ENCODE data around the gene MBIP.
A peak's percentile ranks its signal among the peaks of the same experiment; 100 is the strongest.

MBIP gene

DNA sequence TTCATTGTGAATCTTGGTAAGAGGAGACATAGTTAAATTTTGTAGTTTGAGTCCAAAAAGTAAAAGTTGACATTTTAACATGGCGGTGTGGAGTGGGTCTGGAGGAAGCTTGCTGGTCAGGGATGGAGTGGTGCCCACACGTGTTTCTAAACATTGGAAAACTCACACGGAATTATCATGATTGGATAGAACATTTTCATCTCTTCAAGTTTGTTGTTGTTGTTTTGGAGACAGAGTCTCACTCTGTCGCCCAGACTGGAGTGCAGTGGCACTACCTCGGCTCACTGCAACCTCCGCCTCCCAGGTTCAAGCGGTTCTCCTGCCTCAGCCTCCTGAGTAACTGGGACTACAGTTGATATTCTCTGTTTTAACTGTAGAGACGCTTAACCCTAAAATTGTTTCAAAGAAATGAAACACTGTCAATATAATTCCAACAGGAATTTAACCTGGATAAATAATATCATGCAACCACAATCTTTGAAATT, 502 bp upstream of the MBIP start:
- TF ChIP-seq NFRKB (IDR thresholded peaks at IDR 0.05) (no peak), HDGF (IDR thresholded peaks at IDR 0.05; ENCODE audit: borderline replicate concordance) (no peak), BHLHE40 (IDR thresholded peaks at IDR 0.05; ENCODE audit: borderline replicate concordance) (no peak), L3MBTL2 (conservative IDR thresholded peaks at IDR 0.05) (peak; percentile 71), ELF4 (IDR thresholded peaks at IDR 0.05) (no peak)
- TF ChIP-seq, protein P1, sequence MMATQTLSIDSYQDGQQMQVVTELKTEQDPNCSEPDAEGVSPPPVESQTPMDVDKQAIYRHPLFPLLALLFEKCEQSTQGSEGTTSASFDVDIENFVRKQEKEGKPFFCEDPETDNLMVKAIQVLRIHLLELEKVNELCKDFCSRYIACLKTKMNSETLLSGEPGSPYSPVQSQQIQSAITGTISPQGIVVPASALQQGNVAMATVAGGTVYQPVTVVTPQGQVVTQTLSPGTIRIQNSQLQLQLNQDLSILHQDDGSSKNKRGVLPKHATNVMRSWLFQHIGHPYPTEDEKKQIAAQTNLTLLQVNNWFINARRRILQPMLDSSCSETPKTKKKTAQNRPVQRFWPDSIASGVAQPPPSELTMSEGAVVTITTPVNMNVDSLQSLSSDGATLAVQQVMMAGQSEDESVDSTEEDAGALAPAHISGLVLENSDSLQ (IDR thresholded peaks at IDR 0.05): no peak
- ChIA-PET POLR2A (interaction anchor here (0.7 to 2.1 kb wide), 18 partner anchors 10 to 852 kb away, joined by 3 to 8 read pairs (median 4); partner anchors contain the start of genes RALGAPA1 and SLC25A21), CTCF (no interaction called here)
- no peak for DNase-seq (ENCODE audit: extremely low spot score)

DNA sequence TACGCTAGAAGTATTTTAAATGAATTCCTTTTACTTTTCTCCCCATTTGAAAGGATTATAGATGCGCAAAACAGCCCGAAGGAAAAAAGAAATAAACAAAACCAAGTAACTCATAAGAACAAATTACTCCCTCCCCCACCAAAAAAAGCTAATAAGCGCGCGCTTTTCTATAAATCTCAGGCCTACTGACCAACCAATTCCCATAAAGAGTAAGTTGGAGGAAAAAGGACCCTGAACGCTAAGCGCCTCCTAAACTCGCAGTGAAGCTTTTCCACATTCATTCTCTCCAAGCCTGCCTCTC, 588 bp downstream of the MBIP start:
- CTCF ChIA-PET: no interaction called here
- no peak for DNase-seq (ENCODE audit: extremely low spot score)
- POLR2A ChIA-PET: interaction anchor here (0.8 to 2.1 kb wide), 11 partner anchors 9 to 205 kb away, joined by 3 to 8 read pairs (median 4); no protein-coding TSS in a partner anchor
- TF ChIP-seq SP1 (IDR thresholded peaks at IDR 0.05) (no peak), SUZ12 (IDR thresholded peaks at IDR 0.05) (no peak), ZNF384 (IDR thresholded peaks at IDR 0.05) (no peak)

DNA sequence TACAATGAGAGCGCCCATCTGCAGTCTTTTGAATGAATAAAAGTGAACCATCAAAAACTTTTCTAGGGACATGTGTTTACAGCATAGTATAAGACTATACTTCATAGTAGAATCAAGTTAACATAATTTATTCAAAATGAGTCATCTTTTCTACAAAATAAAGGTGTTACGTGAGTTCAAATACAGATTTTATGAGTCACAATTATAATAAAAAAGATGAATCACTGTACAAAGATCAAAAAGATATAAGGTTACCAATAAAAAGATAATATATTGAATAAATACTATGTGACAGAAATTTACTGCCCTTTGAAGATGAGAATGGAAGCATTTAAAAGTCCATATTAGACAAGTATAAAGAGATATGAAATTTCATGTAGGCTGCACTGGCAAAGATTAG, 2.8 kb downstream of the MBIP start:
- TF ChIP-seq, protein P1 (IDR thresholded peaks at IDR 0.05): peak; percentile 88
- TF ChIP-seq CTBP1 (IDR thresholded peaks at IDR 0.05; ENCODE audit: borderline replicate concordance): no peak
- POLR2A ChIA-PET: no interaction called here
- CTCF ChIA-PET: no interaction called here
- DNase-seq (ENCODE audit: extremely low spot score): no peak

DNA sequence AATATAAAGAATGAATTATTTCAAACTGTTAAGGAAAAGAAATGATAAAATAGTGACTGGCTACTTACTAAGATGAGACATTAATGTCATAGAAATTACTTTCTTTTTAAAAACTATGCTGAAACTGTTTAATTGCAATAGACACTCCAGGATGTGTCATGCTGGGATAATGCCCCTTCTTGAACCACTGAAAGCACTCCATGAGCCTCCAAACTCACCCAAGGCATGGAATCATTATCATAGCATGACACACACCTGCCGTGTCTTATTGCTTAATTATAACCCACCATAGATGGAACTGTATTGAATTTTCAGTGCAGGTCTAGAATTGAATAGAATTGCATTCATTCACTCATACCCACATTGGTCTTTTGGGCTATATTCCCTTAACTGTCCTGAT, 4.3 kb downstream of the MBIP start:
- ChIA-PET CTCF (no interaction called here), POLR2A (no interaction called here)
- DNase-seq (ENCODE audit: extremely low spot score): no peak
- TF ChIP-seq CTBP1 (IDR thresholded peaks at IDR 0.05; ENCODE audit: borderline replicate concordance) (no peak), FOXM1 (IDR thresholded peaks at IDR 0.05; ENCODE audit: borderline replicate concordance) (no peak), L3MBTL2 (conservative IDR thresholded peaks at IDR 0.05) (no peak), SUZ12 (IDR thresholded peaks at IDR 0.05) (no peak), LEF1 (IDR thresholded peaks at IDR 0.05; ENCODE audit: borderline replicate concordance) (no peak), FOXK2 (IDR thresholded peaks at IDR 0.05) (no peak), BHLHE40 (IDR thresholded peaks at IDR 0.05; ENCODE audit: borderline replicate concordance) (no peak), ELF4 (IDR thresholded peaks at IDR 0.05) (no peak), ZNF384 (IDR thresholded peaks at IDR 0.05) (no peak), FOXA1 (IDR thresholded peaks at IDR 0.05) (no peak), TARDBP (IDR thresholded peaks at IDR 0.05) (no peak), NFRKB (IDR thresholded peaks at IDR 0.05) (no peak), SP1 (IDR thresholded peaks at IDR 0.05) (no peak), ARNT (IDR thresholded peaks at IDR 0.05) (no peak), HDGF (IDR thresholded peaks at IDR 0.05; ENCODE audit: borderline replicate concordance) (no peak)
- TF ChIP-seq, protein P1 (IDR thresholded peaks at IDR 0.05): no peak

DNA sequence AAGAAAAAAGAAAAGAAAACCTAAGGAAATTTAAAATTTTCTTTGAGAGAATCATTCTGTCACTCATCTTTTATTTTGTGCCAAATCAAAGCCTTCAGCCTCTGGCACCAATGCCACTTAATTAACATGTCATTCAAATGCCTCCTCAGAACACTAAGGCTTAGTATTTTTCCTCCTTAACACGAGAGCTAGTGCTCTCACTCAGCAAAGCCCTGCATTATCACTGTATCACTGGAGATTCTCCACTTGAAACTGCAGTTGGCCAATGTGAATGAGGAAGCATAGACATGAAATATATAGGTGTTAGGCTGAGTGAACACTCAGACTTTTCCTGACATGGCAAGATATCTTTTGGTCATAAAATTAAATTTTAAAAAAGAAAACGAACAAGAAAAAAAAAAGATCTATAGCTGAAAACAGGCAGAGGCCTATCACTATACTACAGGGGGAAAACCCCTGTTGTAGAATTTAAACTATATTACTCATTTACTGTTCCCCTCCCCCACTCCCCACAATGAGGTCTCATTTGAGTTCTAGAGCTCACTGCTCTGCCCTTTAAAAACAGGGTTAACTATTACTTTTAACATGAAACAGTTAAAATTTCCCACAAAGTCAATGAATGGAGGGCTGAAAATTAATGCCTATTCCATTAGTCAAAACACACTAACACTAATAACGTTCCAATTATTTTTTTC, 5.1 kb downstream of the MBIP start:
- DNase-seq (ENCODE audit: extremely low spot score): no peak
- CTCF ChIA-PET: interaction anchor here (0.8 kb wide), 1 partner anchor 46 kb away, joined by 3 read pairs; no protein-coding TSS in a partner anchor
- TF ChIP-seq ELF4 (IDR thresholded peaks at IDR 0.05) (no peak), HDGF (IDR thresholded peaks at IDR 0.05; ENCODE audit: borderline replicate concordance) (no peak), BHLHE40 (IDR thresholded peaks at IDR 0.05; ENCODE audit: borderline replicate concordance) (no peak), FOXA1 (IDR thresholded peaks at IDR 0.05) (no peak), FOXM1 (IDR thresholded peaks at IDR 0.05; ENCODE audit: borderline replicate concordance) (no peak), ZNF384 (IDR thresholded peaks at IDR 0.05) (no peak), TARDBP (IDR thresholded peaks at IDR 0.05) (no peak), ARNT (IDR thresholded peaks at IDR 0.05) (no peak), CTBP1 (IDR thresholded peaks at IDR 0.05; ENCODE audit: borderline replicate concordance) (no peak), LEF1 (IDR thresholded peaks at IDR 0.05; ENCODE audit: borderline replicate concordance) (no peak), SUZ12 (IDR thresholded peaks at IDR 0.05) (no peak), FOXK2 (IDR thresholded peaks at IDR 0.05) (no peak), L3MBTL2 (conservative IDR thresholded peaks at IDR 0.05) (no peak), SP1 (IDR thresholded peaks at IDR 0.05) (no peak), NFRKB (IDR thresholded peaks at IDR 0.05) (no peak)
- TF ChIP-seq, protein P1 (IDR thresholded peaks at IDR 0.05): no peak
- POLR2A ChIA-PET: no interaction called here

DNA sequence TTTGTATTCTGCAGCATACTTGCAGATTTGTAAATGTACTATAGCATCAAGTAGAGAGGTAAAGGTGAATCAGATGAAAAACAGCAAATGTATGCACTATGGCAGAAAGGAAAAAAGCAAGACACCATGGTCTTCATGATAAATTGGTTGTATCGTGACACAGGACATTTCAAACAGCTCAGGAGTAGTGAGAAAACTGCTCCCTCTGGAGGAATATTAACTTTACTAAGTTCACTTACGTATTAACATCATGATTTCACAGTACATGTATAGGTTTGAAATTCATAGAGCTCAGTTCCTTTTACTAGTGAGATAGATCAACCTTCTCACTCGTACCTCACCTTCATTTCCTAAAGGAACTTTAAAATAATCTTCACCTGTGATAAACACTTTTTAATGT, 6.5 kb downstream of the MBIP start:
- no peak for DNase-seq (ENCODE audit: extremely low spot score)
- CTCF ChIA-PET: interaction anchor here (0.7 to 1.1 kb wide), 3 partner anchors 46 to 211 kb away, joined by 3 to 4 read pairs (median 3); no protein-coding TSS in a partner anchor
- TF ChIP-seq ZNF384 (IDR thresholded peaks at IDR 0.05) (no peak), LEF1 (IDR thresholded peaks at IDR 0.05; ENCODE audit: borderline replicate concordance) (no peak), NFRKB (IDR thresholded peaks at IDR 0.05) (no peak), FOXA1 (IDR thresholded peaks at IDR 0.05) (no peak), SUZ12 (IDR thresholded peaks at IDR 0.05) (no peak), ELF4 (IDR thresholded peaks at IDR 0.05) (no peak), L3MBTL2 (conservative IDR thresholded peaks at IDR 0.05) (no peak), FOXM1 (IDR thresholded peaks at IDR 0.05; ENCODE audit: borderline replicate concordance) (no peak), TARDBP (IDR thresholded peaks at IDR 0.05) (no peak), SP1 (IDR thresholded peaks at IDR 0.05) (no peak)
- POLR2A ChIA-PET: interaction anchor here (0.6 kb wide), 1 partner anchor 488 kb away, joined by 3 read pairs; the partner anchor contains the start of gene BRMS1L
